ENCODE measurements around the gene SAP25. TPM values are rescaled to one million over a fixed set of nuclear protein-coding genes. Genes with fewer than 3 reads are reported as not detected.

Gene SAP25
- total and polyA plus RNA-seq, 12 donors = 0.67 to 11.3 (median 1.6) TPM; not detected in 4

DNA sequence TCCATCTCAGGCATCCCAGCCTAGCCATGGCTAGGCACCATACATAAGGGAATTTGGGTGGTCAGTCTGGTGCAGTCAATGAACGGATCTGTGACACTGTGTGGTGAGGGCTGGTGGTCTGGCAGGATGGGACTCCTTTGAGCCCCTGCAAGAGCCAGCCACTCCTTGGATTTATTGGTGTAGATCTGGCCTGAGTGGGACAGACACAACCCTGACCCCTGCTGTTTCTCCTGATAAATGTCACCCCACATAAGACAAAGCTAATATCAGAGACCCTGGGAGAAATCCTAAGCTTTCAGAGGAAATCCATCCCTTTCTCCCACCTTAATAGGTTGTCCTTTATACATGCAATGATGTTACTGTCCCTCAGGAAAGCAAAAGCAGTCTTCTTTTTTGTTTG, 14.7 kb upstream of the SAP25 start:
- TF ChIP-seq POLR2A (IDR thresholded peaks at IDR 0.05) (no peak), CTCF (IDR thresholded peaks at IDR 0.05) (peak in 3 of 6 experiments; percentile 2 to 27 (median 23))
- peaks cover 10 to 16% of the 10 kb centered on the region in 2 donors for H3K4me1 ChIP-seq (replicated peaks in 1 of 2)
- 57 to 77% (median 76%) methylated on average over 1 of the region's 1 CpG for WGBS, 4 donors
- intact Hi-C loops (cut with DNase I) = no loop called here
- no peaks in the 10 kb centered on the region for H3K36me3 ChIP-seq (replicated peaks in 1 of 2)
- no peaks in the 10 kb centered on the region for H3K9me3 ChIP-seq (replicated peaks in 1 of 3)
- no peak overlapping the region for H3K27ac ChIP-seq
- no peaks in the 10 kb centered on the region for H3K27me3 ChIP-seq
- no peak overlapping the region for H3K4me3 ChIP-seq
- DNase-seq = peak in 1 of 7 donors; percentile 16

GRCh38 chr7:100586266-100587025, 12.7 kb upstream of the SAP25 start, which contains the start of gene FBXO24:
FBXO24 (plus strand) TSS chr7:100586328; CDS start chr7:100586626, 298 bp downstream.
- Histone ChIP-seq H3K4me3 (peak within 1 kb of the TSS; percentile 37 to 88 (median 76)), H3K27ac (peak within 1 kb of the TSS; percentile 74 to 99 (median 93)), H3K36me3 (replicated peaks in 1 of 2) (peaks cover 0 to 8% of the 10 kb centered on the region in 2 donors), H3K9me3 (replicated peaks in 1 of 3) (no peaks in the 10 kb centered on the region), H3K27me3 (no peaks in the 10 kb centered on the region), H3K4me1 (replicated peaks in 1 of 2) (peaks cover 21 to 30% of the 10 kb centered on the region in 2 donors)
- TF ChIP-seq CTCF (IDR thresholded peaks at IDR 0.05) (no peak), POLR2A (IDR thresholded peaks at IDR 0.05) (peak in 1 of 2 donors; percentile 50)
- peak; percentile 99 to 100 (median 100) for DNase-seq
- intact Hi-C loops (cut with DNase I) = no loop called here
- WGBS, 4 donors = 0 to 2% (median 1%) methylated on average over 21 to 53 of the region's 53 CpGs

GRCh38 chr7:100585511-100586265, 12.0 kb upstream of the SAP25 start, which contains the start of gene LRCH4:
LRCH4 (minus strand) TSS chr7:100586129; CDS start chr7:100586100, 29 bp downstream.
- Histone ChIP-seq H3K27ac (peak within 1 kb of the TSS; percentile 74 to 99 (median 93)), H3K4me1 (replicated peaks in 1 of 2) (peaks cover 21 to 30% of the 10 kb centered on the region in 2 donors), H3K36me3 (replicated peaks in 1 of 2) (peaks cover 0 to 16% of the 10 kb centered on the region in 2 donors), H3K4me3 (peak within 1 kb of the TSS; percentile 37 to 88 (median 76)), H3K9me3 (replicated peaks in 1 of 3) (no peaks in the 10 kb centered on the region), H3K27me3 (no peaks in the 10 kb centered on the region)
- DNase-seq = peak in 6 of 7 donors; percentile 61 to 69 (median 66)
- WGBS, 4 donors = 0 to 1% (median 0%) methylated on average over 10 to 61 of the region's 61 CpGs
- TF ChIP-seq CTCF (IDR thresholded peaks at IDR 0.05) = peak in 3 of 6 experiments; percentile 3 to 28 (median 9)
- TF ChIP-seq POLR2A (IDR thresholded peaks at IDR 0.05) = peak; percentile 99
- intact Hi-C loops (cut with DNase I) = no loop called here

Measured in adrenal gland (tissue), 12 donors.